ENCODE measurements around the gene ELOVL2.
"Not testable (repeated sequence)": the region's sequence is repeated elsewhere in the genome, so short reads cannot be mapped to it uniquely, and the experiment has no call there.

The ELOVL2 gene

DNA sequence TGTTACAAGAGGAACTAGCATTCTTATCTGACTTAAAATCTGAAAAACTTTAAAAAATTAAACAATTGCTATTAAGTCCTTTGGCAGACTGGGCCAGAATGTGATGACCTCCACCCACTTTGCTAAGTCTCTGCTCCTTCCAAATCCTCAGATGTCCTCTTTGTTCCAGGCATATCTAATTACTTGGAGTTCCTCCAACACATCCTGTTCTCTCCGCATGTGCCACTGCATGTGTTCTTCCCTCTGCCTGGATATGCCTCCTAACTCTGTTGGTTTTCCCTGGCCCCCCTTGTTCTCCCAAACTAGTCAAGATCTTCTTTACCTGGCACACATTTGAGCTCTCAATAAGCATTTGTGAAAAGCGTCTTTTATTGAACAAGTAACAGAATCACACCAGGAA lies 23.1 kb downstream of the ELOVL2 start:
- DNase-seq (ENCODE audit: low read depth): no peak

DNA sequence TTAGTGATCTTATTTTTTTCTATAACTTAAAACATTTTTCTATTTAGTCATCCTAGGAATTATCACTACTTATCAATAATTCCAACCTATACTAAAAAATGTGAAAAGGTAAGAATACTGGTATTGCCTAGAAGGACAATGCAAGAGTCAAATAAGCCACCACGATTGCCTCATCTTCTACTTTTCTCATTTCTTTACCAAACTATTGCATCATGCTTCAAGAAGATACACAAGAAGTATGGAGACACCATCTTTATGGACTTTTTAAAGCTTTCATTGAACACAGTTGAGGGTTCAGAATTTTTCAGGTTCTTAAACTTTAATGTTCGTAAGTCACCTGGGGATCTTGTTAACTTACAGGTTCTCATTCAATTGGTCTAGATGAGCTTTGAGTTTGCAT lies 25.9 kb downstream of the ELOVL2 start:
- no peak for DNase-seq (ENCODE audit: low read depth)

DNA sequence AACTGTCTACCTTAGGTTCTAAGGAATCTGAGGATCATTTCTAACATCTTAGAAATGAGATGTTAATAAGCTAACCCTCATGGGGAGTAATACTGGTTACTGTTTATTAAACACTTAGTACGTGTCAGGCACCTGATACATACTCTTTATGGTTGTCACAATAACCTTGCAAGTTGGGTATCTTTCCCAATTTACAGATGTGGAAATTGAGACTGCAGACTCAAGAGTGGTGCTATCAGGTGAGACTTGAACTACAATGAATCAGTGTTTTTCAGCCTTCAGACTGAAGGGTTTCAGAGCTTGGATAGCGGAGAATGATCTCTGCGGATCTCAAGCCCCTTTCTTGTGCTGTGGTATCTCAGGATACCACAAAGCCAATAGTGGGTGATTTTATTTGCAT lies 27.0 kb downstream of the ELOVL2 start:
- no peak for DNase-seq (ENCODE audit: low read depth)

DNA sequence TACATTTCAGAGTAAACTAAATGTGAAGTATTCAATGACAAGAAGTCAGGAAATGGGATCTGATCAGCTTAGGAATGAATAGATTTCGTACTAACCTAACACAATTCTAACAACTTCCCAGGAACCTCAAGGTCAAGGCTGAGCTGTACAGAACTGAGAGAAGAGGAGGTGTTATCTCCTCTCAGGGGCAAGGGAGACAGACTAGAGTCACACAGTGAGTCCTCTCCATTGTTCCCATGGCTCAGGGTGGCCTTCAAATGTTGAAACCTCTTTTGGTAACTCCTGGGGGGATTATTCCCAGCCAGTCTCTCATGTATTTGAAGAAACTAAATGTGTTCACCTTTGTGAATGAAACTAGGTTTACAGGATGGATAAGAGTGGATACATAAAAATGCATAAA lies 27.7 kb downstream of the ELOVL2 start:
- no peak for DNase-seq (ENCODE audit: low read depth)

DNA sequence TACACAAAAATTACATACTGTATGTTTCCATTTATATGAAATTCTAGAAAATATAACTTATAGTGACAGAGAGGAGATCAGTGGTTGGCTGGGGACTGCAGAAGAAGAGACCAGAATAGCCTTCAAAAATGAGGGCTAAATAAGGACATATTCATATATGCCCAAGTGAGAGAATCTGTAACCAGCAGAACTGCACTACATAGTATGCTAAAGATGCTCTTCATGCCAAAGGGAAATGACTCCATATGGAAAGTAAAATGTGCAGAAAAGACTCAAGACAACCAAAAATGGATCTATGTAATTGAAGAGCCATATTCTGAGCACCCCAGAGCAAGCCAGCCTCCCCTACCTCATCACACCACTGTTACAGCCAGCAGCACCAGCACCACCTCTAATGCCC lies 29.0 kb downstream of the ELOVL2 start:
- no peak for DNase-seq (ENCODE audit: low read depth)

DNA sequence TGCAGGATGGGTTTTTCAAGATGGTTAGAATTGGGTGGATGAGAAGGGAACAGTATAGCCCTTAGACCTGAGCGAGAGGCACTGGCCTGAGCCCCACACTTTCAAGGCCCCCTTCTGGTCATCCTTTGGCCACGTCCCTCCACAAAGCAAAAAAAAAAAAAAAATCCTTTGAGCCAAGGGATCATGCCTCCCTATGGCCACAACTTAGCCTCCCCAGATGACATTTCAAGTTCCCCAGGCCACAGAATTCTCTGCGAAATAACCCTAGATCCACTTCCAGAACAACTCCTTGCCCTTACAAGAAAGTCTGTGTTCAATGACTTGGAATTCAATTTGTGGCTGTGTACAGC lies 30.4 kb downstream of the ELOVL2 start:
- DNase-seq (ENCODE audit: low read depth): no peak

DNA sequence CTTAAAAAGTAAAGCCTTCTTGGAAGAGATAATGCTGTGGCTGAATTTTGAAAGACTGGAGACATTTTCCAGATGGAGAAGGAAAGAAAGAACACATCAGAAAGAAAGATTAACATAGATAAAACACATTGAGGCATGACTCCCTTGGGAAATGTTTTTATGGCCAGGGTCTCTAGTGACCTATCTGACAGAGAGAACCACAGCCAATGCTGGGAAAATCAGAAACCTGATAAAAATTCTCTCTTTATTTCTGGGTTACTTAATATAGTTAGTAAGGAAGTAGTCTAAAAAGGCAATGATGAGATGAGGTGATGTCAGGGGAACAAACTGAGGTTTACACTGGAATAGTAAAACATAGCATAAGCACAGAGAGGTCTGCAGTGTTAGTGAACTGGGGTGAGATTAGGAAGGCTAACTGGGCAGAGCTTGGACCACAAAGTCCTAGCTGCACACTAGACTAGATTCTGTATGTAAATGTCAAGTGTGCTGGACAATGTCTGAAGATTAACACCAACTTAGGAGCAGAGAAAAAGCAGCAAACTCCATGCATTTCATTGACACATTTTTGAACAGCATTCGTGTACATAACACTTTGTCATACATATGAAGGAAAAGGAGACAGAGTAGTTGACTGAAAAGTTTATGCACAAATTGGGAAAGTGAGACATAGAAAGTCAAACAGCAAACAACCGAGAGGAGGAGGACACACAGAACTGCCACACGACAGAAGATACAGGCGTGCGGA lies 31.0 kb downstream of the ELOVL2 start:
- DNase-seq (ENCODE audit: low read depth): no peak

DNA sequence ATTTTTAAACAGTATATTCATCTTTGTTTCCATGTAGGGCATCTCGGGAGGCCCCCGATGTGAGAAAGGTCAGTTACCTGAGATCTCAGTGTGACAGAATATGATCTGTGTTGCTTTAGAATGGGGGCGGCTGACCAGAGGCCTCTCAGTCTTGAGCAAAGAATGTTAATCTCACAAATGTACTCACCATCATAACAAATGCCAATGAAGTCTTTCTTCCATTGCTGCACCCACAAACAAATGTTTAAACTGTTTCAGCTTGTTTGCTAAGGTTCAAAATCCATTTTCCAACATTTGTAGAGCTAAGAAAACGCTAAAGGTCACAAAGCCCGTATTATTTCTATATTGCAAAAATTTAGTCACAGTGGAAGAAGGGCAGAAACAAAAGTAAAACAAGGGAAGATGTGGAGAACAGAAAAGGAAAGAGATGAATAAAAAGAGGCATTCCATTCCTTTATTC lies 31.8 kb downstream of the ELOVL2 start:
- DNase-seq (ENCODE audit: low read depth): no peak

DNA sequence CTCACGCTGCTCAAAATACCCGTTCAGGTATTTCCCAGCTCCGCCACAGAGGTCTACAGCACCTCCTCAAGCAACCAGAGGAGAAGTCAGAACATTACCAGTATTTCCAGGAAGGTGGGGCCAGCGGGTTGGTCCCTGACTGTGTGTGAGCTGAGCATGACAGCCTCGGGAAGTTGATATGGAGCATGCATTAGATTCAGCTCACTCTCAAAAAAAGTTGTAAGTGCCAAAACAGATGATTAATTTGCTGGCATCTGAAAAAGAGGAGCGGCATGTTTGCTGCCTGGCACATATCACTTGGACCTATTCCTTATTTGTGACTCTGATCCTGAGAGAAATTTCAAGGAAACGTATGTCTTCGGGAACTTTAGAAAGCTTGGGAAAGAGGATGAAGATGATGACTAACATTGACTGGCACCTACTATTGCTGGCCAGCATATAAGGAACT lies 32.3 kb downstream of the ELOVL2 start:
- DNase-seq (ENCODE audit: low read depth): no peak

DNA sequence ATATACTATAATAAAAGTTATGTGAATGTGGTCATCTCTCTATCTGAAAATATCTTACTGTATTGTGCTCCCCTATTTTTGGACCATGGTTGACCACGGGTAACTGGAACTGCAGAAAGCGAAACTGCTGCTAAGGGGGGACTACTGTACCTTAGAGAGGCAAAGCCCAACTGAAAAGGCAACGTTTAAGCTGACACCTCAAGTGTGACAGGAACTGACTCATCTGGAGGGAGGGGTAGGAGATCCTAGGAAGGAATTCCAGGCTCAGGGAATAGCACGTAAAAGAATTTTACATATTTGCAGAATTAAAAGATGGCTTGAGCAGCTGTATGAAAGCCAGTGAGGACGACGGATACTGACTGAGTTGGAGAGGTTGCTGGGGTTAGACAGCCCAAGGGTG lies 34.8 kb downstream of the ELOVL2 start:
- no peak for DNase-seq (ENCODE audit: low read depth)

DNA sequence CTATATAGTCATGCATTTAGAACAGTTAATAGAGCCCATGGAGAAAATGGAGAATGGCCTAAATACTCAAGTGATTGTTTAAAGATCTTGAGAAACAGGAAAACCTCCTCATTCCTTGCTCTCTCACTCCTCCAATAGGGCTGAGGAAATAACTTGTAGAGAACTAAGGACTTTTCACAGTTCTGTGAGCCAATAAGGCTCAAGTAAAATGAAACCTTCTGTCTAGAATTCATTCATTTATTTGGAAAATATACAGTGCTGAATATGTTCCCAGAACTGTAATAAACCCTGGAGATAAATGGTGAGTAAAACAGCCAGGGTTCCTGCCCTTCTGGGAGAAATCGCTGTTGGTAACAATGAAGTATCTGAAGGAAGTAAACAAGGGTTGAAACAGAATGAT lies 35.3 kb downstream of the ELOVL2 start:
- DNase-seq (ENCODE audit: low read depth): no peak

DNA sequence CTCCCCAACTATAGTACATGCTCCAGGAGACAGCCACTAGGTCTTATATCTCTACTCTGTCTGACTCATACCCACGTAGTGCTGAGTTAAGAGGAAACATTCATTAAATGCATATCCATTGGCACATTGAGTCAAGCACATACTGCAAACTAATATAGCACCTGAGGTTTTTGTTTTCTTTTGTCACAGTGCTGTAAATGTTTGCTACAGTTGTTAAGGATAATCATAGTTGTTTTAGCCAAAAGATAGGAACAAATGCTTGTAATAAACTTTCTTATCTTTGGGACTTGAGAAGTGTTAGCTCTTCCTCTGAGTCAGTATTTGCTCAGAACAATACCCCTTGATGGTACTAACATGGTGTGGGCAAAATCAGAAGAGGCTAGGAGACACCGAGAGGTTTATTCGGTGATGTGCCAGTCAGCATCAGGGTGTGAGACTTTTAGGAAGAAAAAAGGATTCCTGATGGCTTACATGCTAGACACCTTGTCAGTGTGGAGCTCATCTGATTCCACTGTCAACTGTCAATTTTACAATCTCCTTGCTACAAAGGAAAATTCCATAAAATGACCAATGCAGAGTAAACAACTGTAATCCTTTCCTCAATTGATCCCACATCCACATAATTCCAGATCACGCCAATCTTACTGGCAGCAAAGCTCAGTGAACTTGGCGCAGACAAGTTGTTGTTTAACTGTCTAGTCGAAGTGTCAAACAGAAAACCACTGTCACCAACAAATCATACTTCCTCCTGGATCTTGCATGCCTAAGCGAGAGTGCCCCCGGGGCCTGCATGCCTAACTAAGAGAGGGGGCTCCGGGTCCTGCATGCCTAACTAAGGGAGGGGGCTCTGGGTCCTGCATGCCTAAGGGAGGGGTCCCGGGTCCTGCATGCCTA lies 36.1 kb downstream of the ELOVL2 start:
- DNase-seq (ENCODE audit: low read depth): no peak

DNA sequence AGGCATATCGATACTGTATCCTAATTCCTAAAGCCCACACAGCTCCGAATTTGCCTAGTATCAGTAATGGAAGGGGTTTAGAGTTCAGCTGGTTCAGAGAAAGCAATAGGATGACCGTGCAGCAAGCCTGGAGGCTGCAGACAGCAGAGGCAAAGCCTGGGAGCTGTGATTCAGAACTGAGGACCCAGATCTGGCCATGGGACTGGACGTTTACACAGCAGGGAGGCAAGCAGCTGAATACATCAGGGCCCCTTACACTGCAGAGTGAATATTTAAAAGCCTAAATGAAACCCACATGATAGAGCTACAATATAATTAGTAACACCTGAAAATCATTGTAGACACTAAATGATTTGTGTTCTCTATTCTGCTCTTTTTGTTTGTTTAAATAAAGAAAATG lies 38.0 kb downstream of the ELOVL2 start:
- no peak for DNase-seq (ENCODE audit: low read depth)

DNA sequence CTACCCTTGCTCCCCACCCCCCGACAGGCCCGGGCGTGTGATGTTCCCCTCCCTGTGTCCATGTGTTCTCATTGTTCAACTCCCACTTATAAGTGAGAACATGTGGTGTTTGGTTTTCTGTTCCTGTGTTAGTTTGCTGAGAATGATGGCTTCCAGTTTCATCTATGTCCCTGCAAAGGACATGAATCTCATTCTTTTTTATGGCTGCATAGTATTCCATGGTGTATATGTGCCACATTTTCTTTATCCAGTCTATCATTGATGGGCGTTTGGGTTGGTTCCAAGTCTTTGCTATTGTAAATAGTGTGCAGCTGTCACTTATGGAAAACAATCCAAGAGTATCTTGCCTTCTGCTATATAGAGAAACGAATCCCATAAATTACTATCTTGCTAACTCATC lies 40.8 kb downstream of the ELOVL2 start:
- DNase-seq (ENCODE audit: low read depth): not testable (repeated sequence)

DNA sequence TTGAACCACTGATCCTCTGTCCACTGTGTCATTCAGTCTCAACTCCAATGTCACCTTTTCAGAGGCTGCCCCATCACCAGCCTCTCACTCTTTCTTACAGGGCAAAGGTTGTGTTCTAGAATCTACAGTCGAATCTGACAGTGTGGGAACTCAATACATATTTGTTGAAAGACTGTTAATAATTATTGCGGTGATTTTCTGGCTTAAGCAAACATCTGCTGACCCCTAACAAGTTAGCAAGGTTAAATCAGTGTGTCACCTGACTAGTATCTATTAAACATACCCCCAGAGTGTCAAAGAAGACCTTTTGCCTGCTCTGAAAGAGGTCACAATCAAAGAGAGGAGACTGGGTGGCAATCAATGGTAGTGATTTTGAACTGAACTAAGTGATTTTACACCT lies 41.9 kb downstream of the ELOVL2 start:
- no peak for DNase-seq (ENCODE audit: low read depth)

DNA sequence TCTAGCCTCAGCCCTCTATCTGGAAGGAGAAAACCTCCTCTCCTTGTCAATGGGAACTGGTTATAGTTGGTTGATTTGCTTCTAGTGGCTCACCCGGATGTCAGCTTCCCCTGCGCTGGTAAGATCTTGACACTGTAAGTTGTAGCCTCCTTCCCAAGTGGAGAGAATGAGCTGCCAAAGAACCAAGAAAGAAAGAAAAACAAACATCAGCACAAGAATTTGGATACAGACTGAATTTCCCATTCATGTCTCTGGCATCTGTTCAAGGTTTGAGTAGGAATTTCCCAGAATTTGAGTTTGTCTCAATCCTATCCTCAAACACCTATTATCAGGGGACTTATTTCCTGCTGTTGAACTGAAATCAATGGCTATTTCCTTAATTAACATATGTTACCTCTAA lies 44.1 kb downstream of the ELOVL2 start:
- no peak for DNase-seq (ENCODE audit: low read depth)

DNA sequence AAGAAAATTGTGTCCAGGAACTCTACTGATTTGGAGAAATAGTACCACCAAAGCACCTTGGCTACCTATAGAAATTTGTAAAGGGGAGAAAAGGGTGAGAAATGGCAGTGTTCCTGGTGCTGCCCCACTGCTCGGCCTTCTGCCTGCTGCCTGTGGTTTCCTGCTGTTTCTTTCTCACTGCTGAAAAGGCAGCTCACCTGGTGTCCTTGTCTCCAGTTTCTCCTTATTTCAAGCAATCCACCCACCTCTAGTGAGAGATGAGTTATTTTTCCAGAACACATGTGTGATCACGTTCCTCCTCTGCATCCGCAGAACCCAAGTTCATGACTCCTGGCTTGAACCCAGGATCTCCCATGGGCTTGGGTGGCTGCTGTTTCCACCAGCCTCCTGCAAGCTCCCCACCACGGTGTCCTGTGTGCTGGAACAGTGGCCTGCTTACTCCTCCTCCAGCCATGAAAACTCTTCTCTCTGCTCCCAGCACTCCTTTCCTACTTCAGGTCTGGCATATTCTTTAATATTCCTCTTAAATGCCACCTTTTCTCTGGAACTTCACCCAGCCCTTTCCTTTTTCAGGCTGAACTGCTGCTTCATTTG lies 48.9 kb downstream of the ELOVL2 start:
- DNase-seq (ENCODE audit: low read depth): no peak

DNA sequence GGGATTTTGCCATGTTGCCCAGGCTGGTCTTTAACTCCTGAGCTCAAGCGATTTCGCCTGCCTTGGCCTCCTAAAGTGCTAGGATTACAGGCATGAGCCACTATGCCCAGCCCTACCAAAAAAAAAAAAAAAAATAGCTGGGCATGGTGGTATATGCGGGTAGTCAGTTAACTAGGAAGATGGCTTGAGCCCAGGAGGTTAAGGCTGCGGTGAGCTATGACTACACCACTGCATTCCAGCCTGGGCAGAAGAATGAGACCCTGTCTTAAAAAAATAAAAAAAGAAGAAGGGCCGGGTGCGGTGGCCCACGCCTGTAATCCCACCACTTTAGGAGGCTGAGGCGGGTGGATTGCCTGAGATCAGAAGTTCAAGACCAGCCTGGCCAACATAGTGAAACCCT lies 50.2 kb downstream of the ELOVL2 start:
- no peak for DNase-seq (ENCODE audit: low read depth)

DNA sequence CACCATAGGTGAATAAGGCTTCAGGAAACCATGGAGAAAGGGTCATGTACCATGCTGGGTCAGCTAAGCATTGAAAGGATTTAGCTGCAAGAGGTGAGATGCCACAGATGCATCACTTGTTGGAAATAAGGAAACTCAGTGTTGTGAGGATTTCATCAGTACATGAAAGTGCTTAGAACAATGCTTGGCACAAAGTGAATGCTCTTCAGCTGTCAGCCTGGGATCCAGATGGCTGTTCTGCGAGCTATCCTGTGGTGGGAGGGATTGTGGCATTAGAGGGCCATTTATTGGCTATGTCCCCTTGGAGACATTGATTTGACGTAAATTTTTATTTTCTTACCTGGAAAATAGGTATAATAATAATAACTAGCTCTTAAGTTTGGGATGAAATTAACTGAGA lies 53.0 kb downstream of the ELOVL2 start:
- no peak for DNase-seq (ENCODE audit: low read depth)

DNA sequence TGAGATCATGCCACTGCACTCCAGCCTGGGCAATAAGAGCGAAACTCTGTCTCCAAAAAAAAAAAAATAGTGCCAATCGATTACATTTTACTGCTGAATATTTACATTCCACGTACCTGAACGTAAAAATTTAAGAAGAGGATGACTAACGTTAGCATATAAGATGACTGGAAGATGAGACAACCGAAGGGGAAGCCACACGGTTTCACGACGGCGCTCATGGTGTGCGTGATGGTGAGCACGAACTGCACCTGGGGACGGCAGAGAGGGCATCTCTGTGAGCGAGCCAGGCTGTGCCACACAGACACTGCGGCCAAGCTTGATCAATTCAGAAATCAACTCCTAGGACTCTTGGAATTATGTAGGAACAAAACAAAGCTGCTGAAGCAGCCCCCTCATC lies 54.5 kb downstream of the ELOVL2 start:
- DNase-seq (ENCODE audit: low read depth): no peak

DNA sequence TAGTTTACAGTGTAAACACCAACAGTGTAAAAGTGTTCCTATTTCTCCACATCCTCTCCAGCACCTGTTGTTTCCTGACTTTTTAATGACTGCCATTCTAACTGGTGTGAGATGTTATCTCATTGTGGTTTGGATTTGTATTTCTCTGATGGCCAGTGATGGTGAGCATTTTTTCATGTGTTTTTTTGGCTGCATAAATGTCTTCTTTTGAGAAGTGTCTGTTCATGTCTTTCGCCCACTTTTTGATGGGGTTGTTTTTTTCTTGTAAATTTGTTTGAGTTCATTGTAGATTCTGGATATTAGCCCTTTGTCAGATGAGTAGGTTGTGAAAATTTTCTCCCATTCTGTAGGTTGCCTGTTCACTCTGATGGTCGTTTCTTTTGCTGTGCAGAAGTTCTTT lies 59.1 kb downstream of the ELOVL2 start:
- DNase-seq (ENCODE audit: low read depth): not testable (repeated sequence)

DNA sequence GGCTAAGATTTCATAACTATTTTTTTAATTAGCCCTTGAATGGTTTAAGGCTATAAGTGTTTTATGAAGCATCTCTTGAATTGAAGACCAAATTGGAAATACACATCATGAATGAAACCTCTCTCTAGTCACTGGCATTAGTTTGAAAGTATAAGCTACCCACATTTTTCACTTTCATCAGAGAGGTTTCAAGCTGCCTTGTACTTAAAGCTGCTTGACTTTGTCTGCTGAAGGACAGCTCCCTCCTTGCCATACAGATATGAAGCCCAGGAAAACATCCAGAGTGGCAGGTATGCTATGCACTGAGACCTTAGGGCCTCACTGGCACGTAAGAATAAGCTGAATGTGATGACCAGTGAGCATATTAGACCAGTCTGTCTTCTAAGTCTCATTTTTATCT lies 62.7 kb downstream of the ELOVL2 start:
- DNase-seq (ENCODE audit: low read depth): no peak

DNA sequence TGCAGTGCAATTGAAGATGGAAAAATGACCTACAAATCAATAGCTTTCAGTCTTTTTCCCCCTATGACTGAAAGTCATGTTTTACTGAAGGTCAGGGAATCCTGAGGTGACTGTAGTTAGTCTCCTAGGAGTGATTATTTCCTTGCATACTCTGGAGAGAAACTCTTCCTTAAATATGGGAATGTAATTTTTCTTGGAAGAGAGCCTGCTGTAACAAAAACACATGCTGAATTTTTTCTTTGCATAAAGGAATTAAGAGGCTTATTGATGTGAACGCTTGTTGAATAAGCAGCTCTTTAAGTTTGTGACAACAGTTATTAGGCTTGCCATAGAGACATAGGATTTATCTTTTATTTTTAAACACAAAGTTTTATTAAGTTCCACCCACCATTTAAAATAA lies 64.5 kb downstream of the ELOVL2 start:
- no peak for DNase-seq (ENCODE audit: low read depth)
